Mucosa of rectum (tissue), 2 donors: Measurements from ENCODE around the gene DNAJC24.

Source experiments
- H3K27ac ChIP-seq, 2 donors: one replicate each; pipeline ENCODE4 v1.7.0; 2013; ENCODE audit warnings: inconsistent platforms in 2 of 2, low read depth in 2 of 2, low read length in 2 of 2
- H3K27me3 ChIP-seq, 2 donors: one replicate each; pipeline ENCODE4 v1.7.0; 2013; ENCODE audit warnings: low read length in 2 of 2; ENCODE audit not compliant: control insufficient read depth in 2 of 2, insufficient read depth in 2 of 2
- H3K36me3 ChIP-seq, 2 donors: one replicate each; pipeline ENCODE4 v1.7.0; 2013; ENCODE audit warnings: low read length in 2 of 2; ENCODE audit not compliant: control insufficient read depth in 2 of 2, insufficient read depth in 2 of 2
- H3K4me1 ChIP-seq, 2 donors: one replicate each; pipeline ENCODE4 v1.7.0; 2013; ENCODE audit warnings: low read length in 2 of 2, mild to moderate bottlenecking in 1 of 2; ENCODE audit not compliant: control insufficient read depth in 2 of 2, insufficient read depth in 2 of 2
- H3K4me3 ChIP-seq, 2 donors: one replicate each; pipeline ENCODE4 v1.7.0; 2013; ENCODE audit warnings: low read length in 2 of 2
- H3K9ac ChIP-seq, 2 donors: one replicate each; pipeline ENCODE4 v1.7.0; 2013; ENCODE audit warnings: low read length in 2 of 2, low read depth in 1 of 2, mild to moderate bottlenecking in 1 of 2
- H3K9me3 ChIP-seq, 2 donors: one replicate each; pipeline ENCODE4 v1.7.0; 2013; ENCODE audit warnings: low read length in 2 of 2; ENCODE audit not compliant: control insufficient read depth in 2 of 2
- donor health status: healthy.
- donor health status: Normal muscosa, but diverticular disease.

Gene DNAJC24

DNA sequence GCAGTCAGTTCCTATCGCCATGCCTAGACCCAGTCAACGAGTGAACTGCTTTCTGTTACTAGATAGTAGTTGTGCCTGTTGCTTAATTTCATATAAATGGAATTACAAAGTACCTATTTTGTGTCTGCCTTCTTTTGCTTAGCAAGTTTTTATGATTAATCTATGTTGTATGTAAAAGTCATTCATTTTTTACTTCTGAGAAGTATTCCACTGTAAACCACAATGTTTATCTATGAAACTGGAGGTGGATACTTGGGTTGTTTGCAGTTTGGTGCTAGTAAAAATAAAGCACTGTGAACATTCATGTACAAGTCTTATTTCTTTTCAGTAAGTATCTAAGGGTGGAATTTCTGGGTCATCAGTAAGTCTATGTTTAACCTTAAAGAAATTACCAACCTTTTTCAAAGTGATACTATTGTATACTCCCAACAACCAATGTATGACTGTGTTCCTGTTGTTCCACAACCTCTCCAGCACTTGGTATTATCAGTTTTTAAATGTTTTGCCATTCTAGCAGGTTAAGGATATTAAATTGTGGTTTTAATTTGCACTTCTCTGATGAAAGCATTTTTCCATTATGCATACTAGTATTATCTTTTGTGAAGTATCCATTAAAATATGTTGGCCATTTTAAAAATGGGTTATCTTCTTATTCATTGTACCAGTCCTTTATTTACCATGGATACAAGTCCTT lies 68.2 kb downstream of the DNAJC24 start:
- no peaks in the 10 kb centered on the region for H3K4me1 ChIP-seq
- H3K9me3 ChIP-seq = no peaks in the 10 kb centered on the region
- H3K27me3 ChIP-seq = no peaks in the 10 kb centered on the region
- H3K9ac ChIP-seq = no peak overlapping the region
- H3K4me3 ChIP-seq = no peak overlapping the region
- no peak overlapping the region for H3K27ac ChIP-seq
- H3K36me3 ChIP-seq = no peaks in the 10 kb centered on the region

DNA sequence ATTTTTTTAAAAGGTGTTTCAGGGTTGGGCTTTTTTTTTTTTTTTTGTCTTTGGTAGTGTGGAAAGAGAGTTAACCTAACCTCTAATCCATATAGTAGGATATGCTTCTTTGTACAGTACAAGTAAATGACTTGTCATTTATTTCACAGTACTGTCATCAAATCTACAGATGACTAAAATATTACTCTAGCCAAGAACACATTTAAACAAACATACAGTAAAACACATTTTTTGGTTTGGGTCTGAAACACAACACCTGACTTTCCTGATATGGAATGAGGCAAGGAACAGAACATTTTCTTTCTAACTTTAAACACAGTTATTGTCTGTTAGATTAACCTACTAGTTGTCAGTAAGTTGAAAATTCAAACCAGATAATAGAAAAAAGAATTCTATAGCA lies 71.6 kb downstream of the DNAJC24 start:
- H3K9me3 ChIP-seq = no peaks in the 10 kb centered on the region
- no peaks in the 10 kb centered on the region for H3K36me3 ChIP-seq
- H3K9ac ChIP-seq = no peak overlapping the region
- no peaks in the 10 kb centered on the region for H3K27me3 ChIP-seq
- H3K4me1 ChIP-seq = no peaks in the 10 kb centered on the region
- no peak overlapping the region for H3K4me3 ChIP-seq
- no peak overlapping the region for H3K27ac ChIP-seq

DNA sequence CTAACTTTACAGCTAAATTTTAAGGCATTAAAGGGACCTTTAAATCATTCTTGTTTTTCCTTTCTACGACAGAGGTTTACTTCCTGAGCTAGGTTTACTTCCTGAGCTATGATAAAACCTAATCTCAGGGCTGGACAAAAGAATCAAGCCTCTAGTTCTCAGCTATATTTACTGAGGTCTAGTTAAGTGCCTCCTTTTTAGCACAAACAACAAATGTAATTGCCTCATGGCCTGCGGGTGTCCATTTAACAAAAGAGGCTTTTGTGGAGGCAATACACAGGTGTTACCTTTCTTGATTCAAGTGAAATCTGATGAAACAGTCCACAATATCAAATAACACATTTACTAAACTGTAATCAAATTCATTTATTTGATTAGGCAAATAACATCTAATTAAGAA lies 72.4 kb downstream of the DNAJC24 start:
- H3K27ac ChIP-seq = no peak overlapping the region
- no peaks in the 10 kb centered on the region for H3K4me1 ChIP-seq
- H3K36me3 ChIP-seq = no peaks in the 10 kb centered on the region

DNA sequence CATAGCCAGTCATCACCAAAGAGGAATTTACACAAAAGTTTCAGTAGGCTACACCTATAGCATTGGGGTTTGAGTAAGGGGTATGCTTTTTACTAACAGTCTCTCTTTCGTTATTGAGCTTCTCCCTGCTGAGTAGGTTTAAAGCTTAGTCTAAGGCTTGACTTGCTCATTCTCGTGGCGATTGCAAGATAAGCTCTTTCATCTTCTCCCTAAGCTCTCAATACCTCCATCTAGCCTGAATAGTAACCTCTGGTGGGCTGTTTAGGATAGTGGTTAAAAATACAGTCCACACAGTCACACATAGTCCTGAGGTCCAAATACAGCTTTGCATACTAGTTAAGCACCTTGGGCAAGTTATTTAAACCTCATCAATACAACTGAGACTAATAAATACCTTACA lies 74.1 kb downstream of the DNAJC24 start:
- Histone ChIP-seq H3K36me3 (no peaks in the 10 kb centered on the region), H3K9ac (no peak overlapping the region), H3K4me3 (no peak overlapping the region), H3K27ac (no peak overlapping the region), H3K4me1 (no peaks in the 10 kb centered on the region), H3K9me3 (no peaks in the 10 kb centered on the region), H3K27me3 (no peaks in the 10 kb centered on the region)

More for the DNA sequence above, 72.4 kb downstream of the DNAJC24 start:
- no peaks in the 10 kb centered on the region for H3K27me3 ChIP-seq
- no peaks in the 10 kb centered on the region for H3K9me3 ChIP-seq
- no peak overlapping the region for H3K4me3 ChIP-seq
- H3K9ac ChIP-seq = no peak overlapping the region

DNA sequence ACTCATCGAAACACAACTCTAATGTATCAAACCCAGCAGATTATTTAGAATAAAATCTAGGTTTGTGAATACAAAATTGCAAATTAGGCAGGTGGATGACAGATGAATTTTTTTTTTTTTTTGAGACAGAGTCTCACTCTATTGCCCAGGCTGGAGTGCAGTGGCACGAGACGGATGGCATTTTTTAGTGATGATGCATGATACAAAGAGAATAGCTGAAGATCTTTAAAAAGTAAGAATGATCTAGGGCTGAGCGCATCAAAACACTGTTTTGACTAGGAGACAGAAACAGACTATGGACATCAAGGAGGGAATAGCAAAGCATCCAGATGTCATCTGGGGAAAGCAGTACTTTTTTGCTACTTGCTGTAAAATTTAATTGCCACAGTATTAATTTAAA lies 76.0 kb downstream of the DNAJC24 start:
- no peaks in the 10 kb centered on the region for H3K9me3 ChIP-seq
- H3K4me3 ChIP-seq = no peak overlapping the region
- no peak overlapping the region for H3K27ac ChIP-seq

DNA sequence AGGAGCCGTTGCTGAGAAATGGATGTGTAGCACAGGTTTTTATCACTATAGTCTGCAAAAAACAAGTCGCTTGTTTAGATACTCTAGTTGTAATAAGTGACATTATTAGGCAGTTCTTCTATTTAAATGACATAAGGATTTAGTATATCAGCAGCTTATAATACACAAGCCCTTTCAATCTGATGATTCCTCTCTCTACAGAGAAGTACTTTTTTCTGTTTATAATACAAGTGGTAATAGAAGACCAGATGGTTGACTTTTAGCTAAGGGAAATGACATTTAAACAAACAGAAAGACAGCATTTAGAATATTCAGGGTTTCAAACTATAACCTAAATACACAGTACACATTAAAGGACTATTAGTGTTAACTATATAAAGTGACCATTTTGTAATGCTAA lies 79.4 kb downstream of the DNAJC24 start:
- Histone ChIP-seq H3K9me3 (no peaks in the 10 kb centered on the region), H3K4me3 (no peak overlapping the region), H3K9ac (no peak overlapping the region), H3K4me1 (no peaks in the 10 kb centered on the region), H3K36me3 (no peaks in the 10 kb centered on the region), H3K27ac (no peak overlapping the region), H3K27me3 (no peaks in the 10 kb centered on the region)

More for the DNA sequence above, 76.0 kb downstream of the DNAJC24 start:
- no peaks in the 10 kb centered on the region for H3K4me1 ChIP-seq
- H3K9ac ChIP-seq = no peak overlapping the region
- H3K27me3 ChIP-seq = no peaks in the 10 kb centered on the region
- no peaks in the 10 kb centered on the region for H3K36me3 ChIP-seq

DNA sequence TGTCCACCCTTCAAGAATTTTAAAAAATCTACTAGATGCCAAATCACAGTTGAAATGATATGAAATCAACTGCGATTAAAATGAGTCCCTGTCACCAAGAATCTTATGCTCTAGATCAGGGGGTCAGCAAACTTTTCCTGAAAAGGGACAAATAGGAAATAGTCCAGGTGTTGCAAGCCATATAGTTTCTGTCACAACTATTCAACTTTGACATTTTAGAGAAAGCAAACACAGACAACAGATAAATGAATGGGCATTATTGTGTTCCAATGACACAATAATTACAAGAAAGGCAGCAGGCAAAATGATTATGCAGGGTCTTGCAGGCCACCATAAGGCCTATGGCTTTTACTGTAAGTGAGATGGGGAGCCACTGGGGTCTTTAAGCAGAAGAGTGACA lies 81.2 kb downstream of the DNAJC24 start:
- no peak overlapping the region for H3K4me3 ChIP-seq
- H3K27ac ChIP-seq = no peak overlapping the region
- no peak overlapping the region for H3K9ac ChIP-seq
- no peaks in the 10 kb centered on the region for H3K4me1 ChIP-seq
- no peaks in the 10 kb centered on the region for H3K27me3 ChIP-seq
- no peaks in the 10 kb centered on the region for H3K9me3 ChIP-seq
- H3K36me3 ChIP-seq = no peaks in the 10 kb centered on the region

DNA sequence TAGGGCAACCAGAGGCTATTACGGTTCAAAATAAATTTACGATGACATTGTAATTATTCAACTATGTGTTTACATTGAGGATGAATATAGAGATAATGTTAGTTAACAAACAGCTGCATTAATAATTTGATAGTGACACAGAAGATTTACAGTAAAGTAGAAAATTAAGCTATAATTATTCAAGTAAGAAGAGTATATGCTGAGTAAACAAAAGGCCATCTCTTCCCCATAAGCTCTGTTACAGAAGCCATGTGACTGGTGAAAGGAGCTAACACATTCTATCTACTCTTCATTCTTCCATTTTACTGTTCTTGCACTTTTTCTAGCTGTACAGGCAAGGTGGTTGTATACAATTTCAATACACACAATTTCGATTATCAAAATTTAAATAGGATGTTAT lies 85.5 kb downstream of the DNAJC24 start:
- Histone ChIP-seq H3K27me3 (no peaks in the 10 kb centered on the region), H3K9ac (no peak overlapping the region), H3K36me3 (no peaks in the 10 kb centered on the region)

DNA sequence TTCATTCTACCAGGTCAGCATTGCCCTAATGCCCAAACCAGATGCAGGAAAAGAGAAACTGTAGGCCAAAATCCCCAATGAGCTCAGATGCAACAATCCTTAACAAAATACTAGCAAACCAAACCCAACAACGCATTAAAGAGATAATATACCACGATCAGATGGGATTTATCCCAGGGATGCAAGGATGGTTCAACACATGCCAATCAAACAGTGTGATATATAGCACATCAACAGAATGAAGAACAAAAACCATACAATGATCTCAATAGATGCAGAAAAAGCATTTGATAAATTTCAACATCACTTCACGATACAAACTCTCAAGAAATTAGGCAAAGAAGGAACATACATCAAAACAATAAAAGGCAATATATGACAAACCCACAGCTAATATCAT lies 94.8 kb downstream of the DNAJC24 start:
- H3K27ac ChIP-seq = no peak overlapping the region
- H3K36me3 ChIP-seq = no peaks in the 10 kb centered on the region
- peaks cover 0 to 7% of the 10 kb centered on the region in 2 donors for H3K9me3 ChIP-seq
- no peaks in the 10 kb centered on the region for H3K27me3 ChIP-seq
- no peak overlapping the region for H3K9ac ChIP-seq
- no peak overlapping the region for H3K4me3 ChIP-seq
- H3K4me1 ChIP-seq = no peaks in the 10 kb centered on the region

More for the DNA sequence above, 85.5 kb downstream of the DNAJC24 start:
- no peaks in the 10 kb centered on the region for H3K9me3 ChIP-seq
- no peaks in the 10 kb centered on the region for H3K4me1 ChIP-seq
- H3K4me3 ChIP-seq = no peak overlapping the region
- H3K27ac ChIP-seq = no peak overlapping the region

DNA sequence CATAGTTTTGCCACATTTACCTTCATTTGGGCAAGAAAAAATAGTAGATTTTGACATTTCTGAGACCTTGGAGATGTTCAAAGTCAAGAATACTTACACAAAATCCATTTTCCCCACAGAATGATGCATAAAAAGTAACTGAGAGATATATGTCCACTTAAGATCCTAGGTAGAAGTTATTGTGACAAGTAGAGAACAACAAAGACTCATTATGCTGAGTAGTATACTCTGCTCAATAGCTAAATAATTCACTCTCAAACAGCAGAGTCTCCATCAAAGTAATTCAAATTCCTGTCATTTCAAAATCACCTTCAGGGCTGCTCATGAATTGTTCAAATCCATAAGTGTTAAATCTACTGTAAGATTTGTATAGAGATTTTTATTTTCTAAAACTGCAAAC lies 104.4 kb downstream of the DNAJC24 start:
- Histone ChIP-seq H3K36me3 (no peaks in the 10 kb centered on the region), H3K4me3 (no peak overlapping the region), H3K27me3 (no peaks in the 10 kb centered on the region), H3K9ac (no peak overlapping the region), H3K9me3 (no peaks in the 10 kb centered on the region), H3K4me1 (no peaks in the 10 kb centered on the region), H3K27ac (no peak overlapping the region)
